MCF 10A (cell line): Measurements from ENCODE around the gene BMPR1A. TPM values are rescaled to one million over a fixed set of nuclear protein-coding genes. Genes with fewer than 3 reads are reported as not detected.
A peak's percentile ranks its signal among the peaks of the same experiment; 100 is the strongest.

Experiments used
- BruUV-seq: library from RNA; stranded (reverse); fragments of 400-500 nt; replicated peaks from 2 replicates; lab custom pipeline; 2021; lab: Mats Ljungman, UMichigan
- CTCF ChIA-PET: fragments of 300-600 bp; sonication (Branson Sonifier 250); formaldehyde crosslinking; extraction: SDS; loops from one replicate; lab custom pipeline; 2021; ENCODE audit warnings: antibody characterized with exemption, inconsistent platforms; lab: Yijun Ruan, JAX
- POLR2A ChIA-PET: fragments of 300-600, 350-650 bp; sonication (Branson Sonifier 250); formaldehyde crosslinking; extraction: SDS; loops from one replicate; lab custom pipeline; 2020; ENCODE audit warnings: antibody characterized with exemption, inconsistent platforms; lab: Yijun Ruan, JAX
- DNase-seq: peaks from one replicate; pipeline ENCODE4 v3.0.0-alpha.2; 2018; ENCODE audit not compliant: unreplicated experiment
- H3K27ac Mint-ChIP-seq: one replicate; pipeline ENCODE4 v1.8.0; 2022; ENCODE audit warnings: mild to moderate bottlenecking, low read depth, mixed read lengths; ENCODE audit not compliant: unreplicated experiment
- H3K27me3 Mint-ChIP-seq: one replicate; pipeline ENCODE4 v1.8.0; 2022; ENCODE audit warnings: mixed read lengths; ENCODE audit not compliant: insufficient read depth, unreplicated experiment
- H3K36me3 Mint-ChIP-seq: one replicate; pipeline ENCODE4 v1.8.0; 2022; ENCODE audit warnings: mild to moderate bottlenecking, moderate library complexity, mixed read lengths; ENCODE audit not compliant: insufficient read depth, unreplicated experiment
- H3K4me1 Mint-ChIP-seq: one replicate; pipeline ENCODE4 v1.8.0; 2022; ENCODE audit warnings: mixed read lengths; ENCODE audit not compliant: insufficient read depth, unreplicated experiment
- H3K4me3 Mint-ChIP-seq: one replicate; pipeline ENCODE4 v1.8.0; 2022; ENCODE audit warnings: mild to moderate bottlenecking, moderate library complexity, mixed read lengths; ENCODE audit not compliant: unreplicated experiment
- H3K9me3 Mint-ChIP-seq: one replicate; pipeline ENCODE4 v1.8.0; 2022; ENCODE audit warnings: mixed read lengths; ENCODE audit not compliant: unreplicated experiment
- CTCF ChIP-seq: fragments of 200-600 bp; IDR thresholded peaks from one replicate; pipeline ENCODE4 v1.8.0; 2022; ENCODE audit warnings: antibody characterized with exemption, mild to moderate bottlenecking; ENCODE audit not compliant: unreplicated experiment
- intact Hi-C: fragments of 100-400 bp; cut with micrococcal nuclease; formaldehyde crosslinking; loops from 2 replicates; pipeline ENCODE4 v1.14.1; 2022
- total RNA-seq: library from RNA; stranded (reverse); gene quantifications from 2 replicates; pipeline ENCODE4 v1.2.3, GENCODE V29; 2022

The BMPR1A gene
- total RNA-seq, 1 experiment from 2014 or later: 27.3 TPM

GRCh38 chr10:86876748-86877147 is 120.3 kb downstream of the BMPR1A start:
- DNase-seq: no peak
- Mint-ChIP-seq H3K4me3 (no peak overlapping the region), H3K9me3 (no peaks in the 10 kb centered on the region), H3K4me1 (peaks cover 3% of the 10 kb centered on the region), H3K27ac (no peak overlapping the region), H3K27me3 (no peaks in the 10 kb centered on the region), H3K36me3 (peaks cover 27% of the 10 kb centered on the region)
- ChIA-PET CTCF (interaction anchor here (2.2 kb wide), 1 partner anchor 23 kb away, joined by 6 read pairs; no protein-coding TSS in a partner anchor), POLR2A (interaction anchor here (1.7 kb wide), 1 partner anchor 13 kb away, joined by 6 read pairs; no protein-coding TSS in a partner anchor)
- intact Hi-C loops: no loop called here
- BruUV-seq: no TSS peak
- no peak for TF ChIP-seq CTCF

GRCh38 chr10:86878983-86879713 is 122.7 kb downstream of the BMPR1A start:
- Mint-ChIP-seq H3K36me3 (peaks cover 41% of the 10 kb centered on the region), H3K9me3 (no peaks in the 10 kb centered on the region), H3K27me3 (no peaks in the 10 kb centered on the region), H3K4me1 (no peaks in the 10 kb centered on the region), H3K4me3 (no peak overlapping the region), H3K27ac (no peak overlapping the region)
- DNase-seq: no peak
- BruUV-seq: no TSS peak
- no peak for TF ChIP-seq CTCF
- intact Hi-C loops: no loop called here
- ChIA-PET POLR2A (interaction anchor here (0.5 to 1.4 kb wide), 3 partner anchors 14 to 124 kb away, joined by 3 to 4 read pairs (median 3); no protein-coding TSS in a partner anchor), CTCF (interaction anchor here (1.1 to 1.7 kb wide), 4 partner anchors 20 to 185 kb away, joined by 3 to 6 read pairs (median 4); no protein-coding TSS in a partner anchor)

GRCh38 chr10:86880971-86881370 is 124.6 kb downstream of the BMPR1A start:
- Mint-ChIP-seq H3K27me3 (no peaks in the 10 kb centered on the region), H3K4me3 (no peak overlapping the region), H3K9me3 (no peaks in the 10 kb centered on the region), H3K27ac (no peak overlapping the region), H3K36me3 (peaks cover 38% of the 10 kb centered on the region), H3K4me1 (no peaks in the 10 kb centered on the region)
- DNase-seq: no peak
- no peak for TF ChIP-seq CTCF
- ChIA-PET POLR2A (interaction anchor here (0.7 kb wide), 1 partner anchor 1494 kb away, joined by 3 read pairs; no protein-coding TSS in a partner anchor), CTCF (interaction anchor here (1.1 kb wide), 1 partner anchor 8 kb away, joined by 4 read pairs; no protein-coding TSS in a partner anchor)
- no TSS peak for BruUV-seq
- intact Hi-C loops: no loop called here

GRCh38 chr10:86888585-86889381 is 132.4 kb downstream of the BMPR1A start:
- no peak overlapping the region for H3K4me3 Mint-ChIP-seq
- ChIA-PET POLR2A (interaction anchor here (1.1 to 1.2 kb wide), 3 partner anchors 11 to 131 kb away, joined by 3 to 6 read pairs (median 6); no protein-coding TSS in a partner anchor), CTCF (interaction anchor here (0.7 to 1.0 kb wide), 3 partner anchors 10 to 173 kb away, joined by 3 to 8 read pairs (median 4); no protein-coding TSS in a partner anchor)
- no TSS peak for BruUV-seq
- TF ChIP-seq CTCF: no peak
- peak; percentile 13 for DNase-seq
- intact Hi-C loops: no loop called here
- no peak overlapping the region for H3K27ac Mint-ChIP-seq
- H3K4me1 Mint-ChIP-seq: no peaks in the 10 kb centered on the region
- H3K9me3 Mint-ChIP-seq: no peaks in the 10 kb centered on the region
- H3K27me3 Mint-ChIP-seq: no peaks in the 10 kb centered on the region
- peaks cover 27% of the 10 kb centered on the region for H3K36me3 Mint-ChIP-seq
